ENCODE data around the gene TBC1D26.
"Not testable (repeated sequence)": the region's sequence is repeated elsewhere in the genome, so short reads cannot be mapped to it uniquely, and the experiment has no call there.

The TBC1D26 gene

GRCh38 chr17:15744074-15744676 is 12.1 kb downstream of the TBC1D26 start:
- DNase-seq (ENCODE audit: low read depth): no peak

GRCh38 chr17:15744885-15745284 is 12.8 kb downstream of the TBC1D26 start:
- no peak for DNase-seq (ENCODE audit: low read depth)

- DNase-seq (ENCODE audit: low read depth): not testable (repeated sequence)
Observed at GRCh38 chr17:15749403-15749802, 17.3 kb downstream of the TBC1D26 start.

GRCh38 chr17:15768865-15769533 is 36.9 kb downstream of the TBC1D26 start:
- not testable (repeated sequence) for DNase-seq (ENCODE audit: low read depth)

GRCh38 chr17:15770679-15771078 is 38.6 kb downstream of the TBC1D26 start:
- DNase-seq (ENCODE audit: low read depth): not testable (repeated sequence)

- no peak for DNase-seq (ENCODE audit: low read depth)
Observed at GRCh38 chr17:15776871-15777270, 44.8 kb downstream of the TBC1D26 start.

- DNase-seq (ENCODE audit: low read depth): no peak
Observed at GRCh38 chr17:15777297-15777696, 45.2 kb downstream of the TBC1D26 start.

- no peak for DNase-seq (ENCODE audit: low read depth)
Observed at GRCh38 chr17:15777717-15778116, 45.6 kb downstream of the TBC1D26 start.

- no peak for DNase-seq (ENCODE audit: low read depth)
Observed at GRCh38 chr17:15779119-15779518, 47.0 kb downstream of the TBC1D26 start.

- no peak for DNase-seq (ENCODE audit: low read depth)
Observed at GRCh38 chr17:15780188-15780587, 48.1 kb downstream of the TBC1D26 start.

- no peak for DNase-seq (ENCODE audit: low read depth)
Observed at GRCh38 chr17:15782866-15783265, 50.8 kb downstream of the TBC1D26 start.

GRCh38 chr17:15783461-15783860 is 51.4 kb downstream of the TBC1D26 start:
- DNase-seq (ENCODE audit: low read depth): no peak

GRCh38 chr17:15784351-15784750 is 52.3 kb downstream of the TBC1D26 start:
- not testable (repeated sequence) for DNase-seq (ENCODE audit: low read depth)

GRCh38 chr17:15787363-15788075 is 55.4 kb downstream of the TBC1D26 start:
- DNase-seq (ENCODE audit: low read depth): not testable (repeated sequence)

- DNase-seq (ENCODE audit: low read depth): not testable (repeated sequence)
Observed at GRCh38 chr17:15788365-15788764, 56.3 kb downstream of the TBC1D26 start.

Data from GM04503 (cell line).